Neutrophil (primary cell): ENCODE measurements around the gene HOMEZ.
"Not testable (repeated sequence)": the region's sequence is repeated elsewhere in the genome, so short reads cannot be mapped to it uniquely, and the experiment has no call there.

Experiments used
- H3K27ac ChIP-seq: fragments of 200-600 bp; sonication (generic); 2 replicates; pipeline ENCODE4 v1.5.1; 2016; ENCODE audit warnings: mild to moderate bottlenecking, moderate library complexity
- H3K27me3 ChIP-seq: fragments of 200-600 bp; sonication (generic); 2 replicates; pipeline ENCODE4 v1.6.0; 2016; ENCODE audit warnings: mild to moderate bottlenecking
- H3K36me3 ChIP-seq: fragments of 200-600 bp; sonication (generic); 2 replicates; pipeline ENCODE4 v1.5.1; 2017
- H3K4me1 ChIP-seq, 2 experiments: fragments of 200-600 bp in 1 of 2; sonication (generic) in 1 of 2; 1 replicate in 1 of 2; 2 replicates in 1 of 2; pipeline versions ENCODE4 v1.5.1 to v1.6.1; 2013 to 2016; ENCODE audit warnings: low read depth in 1 of 2, low read length in 1 of 2, mild to moderate bottlenecking in 1 of 2, moderate library complexity in 1 of 2; ENCODE audit not compliant: control insufficient read depth in 1 of 2, insufficient read depth in 1 of 2
- H3K4me3 ChIP-seq, 2 experiments: fragments of 200-600 bp in 1 of 2; sonication (generic) in 1 of 2; 1 replicate in 1 of 2; 2 replicates in 1 of 2; pipeline ENCODE4 v1.5.1; 2013 to 2016; ENCODE audit warnings: low read depth in 1 of 2, low read length in 1 of 2, mild to moderate bottlenecking in 1 of 2, moderate library complexity in 1 of 2
- H3K9me3 ChIP-seq: fragments of 200-600 bp; sonication (generic); 2 replicates; pipeline ENCODE4 v1.5.1; 2016
- TF ChIP-seq, protein P1 (sequence below): fragments of 200-600 bp; sonication (generic); IDR thresholded peaks from 2 replicates; pipeline ENCODE4 v1.5.1; 2016; ENCODE audit warnings: antibody characterized with exemption

Gene HOMEZ

DNA sequence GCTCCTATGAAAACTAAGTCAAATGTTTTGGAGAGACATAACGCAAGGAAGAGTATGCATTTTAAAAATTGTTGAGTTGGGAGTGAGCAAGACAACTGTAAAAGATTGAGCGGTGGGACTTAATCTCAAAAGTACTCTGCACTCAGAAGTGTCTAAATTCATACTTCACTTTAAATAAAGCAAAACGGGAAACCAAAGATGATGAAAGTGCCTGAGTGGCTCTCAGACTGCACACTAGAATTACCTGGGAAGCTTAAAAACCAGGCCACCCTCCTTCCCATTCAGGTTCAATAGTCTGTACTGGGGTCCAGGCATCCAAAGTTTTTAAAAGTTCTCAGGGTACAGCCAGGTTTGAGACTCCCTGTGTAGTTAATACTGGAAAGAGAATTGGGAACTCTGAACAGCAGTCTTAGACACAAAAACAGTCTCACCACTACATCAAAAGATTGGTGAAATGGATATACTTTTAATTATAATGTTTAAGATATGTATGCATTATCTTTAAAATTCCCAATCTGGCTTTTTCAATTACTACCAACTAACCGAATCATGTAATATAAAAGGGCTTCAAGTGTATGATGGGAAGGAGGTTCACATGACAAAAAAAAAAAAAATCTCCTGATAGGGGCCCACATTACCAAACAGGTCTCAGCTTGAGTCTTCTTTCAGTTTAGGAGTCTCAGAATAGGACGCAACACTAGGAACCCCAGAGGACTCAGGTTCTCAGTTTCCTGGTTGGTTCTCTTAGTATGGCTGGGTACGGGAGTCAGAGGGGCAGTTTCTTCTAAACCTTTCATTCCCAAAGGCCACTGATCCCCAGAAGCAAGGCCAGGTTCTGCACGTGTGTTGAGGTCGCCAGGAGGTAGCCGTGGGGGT, 1.0 kb downstream of the HOMEZ start:
- Histone ChIP-seq H3K4me1 (peaks cover 23 to 30% of the 10 kb centered on the region in 2 experiments), H3K27me3 (no peaks in the 10 kb centered on the region), H3K27ac (peak overlapping the region; percentile 86), H3K36me3 (no peaks in the 10 kb centered on the region), H3K9me3 (no peaks in the 10 kb centered on the region), H3K4me3 (peak overlapping the region; percentile 89)
- TF ChIP-seq, protein P1, sequence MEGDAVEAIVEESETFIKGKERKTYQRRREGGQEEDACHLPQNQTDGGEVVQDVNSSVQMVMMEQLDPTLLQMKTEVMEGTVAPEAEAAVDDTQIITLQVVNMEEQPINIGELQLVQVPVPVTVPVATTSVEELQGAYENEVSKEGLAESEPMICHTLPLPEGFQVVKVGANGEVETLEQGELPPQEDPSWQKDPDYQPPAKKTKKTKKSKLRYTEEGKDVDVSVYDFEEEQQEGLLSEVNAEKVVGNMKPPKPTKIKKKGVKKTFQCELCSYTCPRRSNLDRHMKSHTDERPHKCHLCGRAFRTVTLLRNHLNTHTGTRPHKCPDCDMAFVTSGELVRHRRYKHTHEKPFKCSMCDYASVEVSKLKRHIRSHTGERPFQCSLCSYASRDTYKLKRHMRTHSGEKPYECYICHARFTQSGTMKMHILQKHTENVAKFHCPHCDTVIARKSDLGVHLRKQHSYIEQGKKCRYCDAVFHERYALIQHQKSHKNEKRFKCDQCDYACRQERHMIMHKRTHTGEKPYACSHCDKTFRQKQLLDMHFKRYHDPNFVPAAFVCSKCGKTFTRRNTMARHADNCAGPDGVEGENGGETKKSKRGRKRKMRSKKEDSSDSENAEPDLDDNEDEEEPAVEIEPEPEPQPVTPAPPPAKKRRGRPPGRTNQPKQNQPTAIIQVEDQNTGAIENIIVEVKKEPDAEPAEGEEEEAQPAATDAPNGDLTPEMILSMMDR, result no peak

DNA sequence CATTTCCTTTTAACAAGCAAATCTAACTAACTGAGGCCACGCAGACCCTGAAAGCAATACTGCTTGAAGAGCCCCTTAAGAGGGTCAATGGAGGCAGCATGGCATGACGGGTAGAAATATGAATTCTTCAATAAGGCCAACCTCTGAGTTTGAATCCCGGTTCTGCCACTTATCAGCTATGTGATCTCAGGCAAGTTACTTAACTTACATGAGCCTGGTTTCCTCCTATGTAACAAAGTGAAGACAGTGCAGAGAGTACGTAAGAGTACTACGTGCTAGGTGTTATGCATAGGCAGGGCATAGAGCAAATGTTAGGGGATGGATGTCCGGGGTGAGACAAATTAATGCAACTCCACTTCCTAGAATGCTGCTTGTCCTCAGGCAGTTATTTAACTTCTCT, 4.7 kb downstream of the HOMEZ start:
- TF ChIP-seq, protein P1, result no peak
- H3K27ac ChIP-seq, result no peak overlapping the region

DNA sequence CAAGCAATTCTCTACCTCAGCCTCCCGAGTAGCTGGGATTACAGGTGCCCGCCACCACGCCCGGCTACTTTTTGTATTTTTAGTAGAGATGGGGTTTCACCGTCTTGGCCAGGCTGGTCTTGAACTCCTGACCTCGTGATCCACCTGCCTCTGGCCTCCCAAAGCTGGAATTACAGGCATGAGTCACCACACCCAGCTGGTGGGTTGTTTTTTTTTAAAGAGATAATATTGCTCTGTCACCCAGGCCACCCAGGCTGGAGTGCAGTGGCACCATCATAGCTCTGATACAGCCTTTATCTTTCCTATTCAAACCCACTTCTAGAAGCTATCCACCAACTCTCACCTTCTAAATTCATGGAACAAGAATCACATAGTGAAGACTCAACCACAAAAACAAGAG, 8.0 kb downstream of the HOMEZ start:
- not testable (repeated sequence) for H3K27ac ChIP-seq, H3K4me1 ChIP-seq, H3K9me3 ChIP-seq, H3K4me3 ChIP-seq, H3K27me3 ChIP-seq
- H3K36me3 ChIP-seq, result peaks cover 17% of the 10 kb centered on the region

More for the DNA sequence above, 4.7 kb downstream of the HOMEZ start:
- Histone ChIP-seq H3K4me3 (no peak overlapping the region), H3K36me3 (peaks cover 9% of the 10 kb centered on the region), H3K27me3 (no peaks in the 10 kb centered on the region), H3K9me3 (no peaks in the 10 kb centered on the region), H3K4me1 (peaks cover 14 to 17% of the 10 kb centered on the region in 2 experiments)

DNA sequence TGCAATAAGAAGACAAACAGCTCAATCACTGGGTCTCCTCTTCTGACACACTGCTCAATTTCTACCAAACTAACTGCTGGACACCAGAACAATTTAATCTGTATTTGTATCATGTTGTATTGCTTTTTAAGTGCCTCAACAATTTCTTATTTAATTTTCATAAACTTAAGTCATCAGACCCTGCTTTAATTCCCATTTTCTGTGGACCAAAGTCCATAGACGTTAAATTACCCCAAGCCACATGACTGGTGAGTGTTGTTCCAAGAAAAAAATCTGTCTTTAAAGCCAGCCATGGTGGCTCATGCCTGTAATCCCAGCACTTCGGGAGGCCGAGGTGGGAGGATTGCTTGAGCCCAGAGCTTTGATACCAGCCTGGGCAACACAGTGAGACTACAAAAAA, 8.7 kb downstream of the HOMEZ start:
- Histone ChIP-seq H3K4me3 (no peak overlapping the region), H3K27me3 (no peaks in the 10 kb centered on the region), H3K36me3 (peaks cover 17% of the 10 kb centered on the region), H3K4me1 (no peaks in the 10 kb centered on the region), H3K9me3 (no peaks in the 10 kb centered on the region), H3K27ac (no peak overlapping the region)
- TF ChIP-seq, protein P1, result no peak

DNA sequence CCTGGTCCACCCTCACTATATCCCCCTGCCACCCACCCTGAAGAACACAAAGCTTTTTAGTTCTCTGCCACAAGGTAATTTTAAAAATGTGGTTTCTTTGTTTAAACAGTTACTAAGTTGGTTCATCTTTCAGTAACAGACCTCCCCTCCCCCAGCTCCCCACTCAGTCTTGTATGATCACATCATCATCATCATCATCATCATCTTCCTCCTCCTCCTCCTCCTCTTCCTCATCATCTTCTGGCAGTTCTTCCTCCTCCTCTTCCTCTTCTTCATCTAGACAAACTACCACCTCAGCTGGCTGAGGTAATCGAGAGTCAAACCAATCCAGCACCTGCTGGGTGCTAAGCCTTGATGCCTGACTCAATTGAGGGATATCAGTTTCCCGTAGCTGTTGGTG, 10.5 kb downstream of the HOMEZ start:
- no peaks in the 10 kb centered on the region for H3K4me1 ChIP-seq
- no peak overlapping the region for H3K4me3 ChIP-seq
- H3K27me3 ChIP-seq, result no peaks in the 10 kb centered on the region
- TF ChIP-seq, protein P1, result no peak
- H3K27ac ChIP-seq, result no peak overlapping the region
- H3K9me3 ChIP-seq, result no peaks in the 10 kb centered on the region
- H3K36me3 ChIP-seq, result peaks cover 17% of the 10 kb centered on the region

DNA sequence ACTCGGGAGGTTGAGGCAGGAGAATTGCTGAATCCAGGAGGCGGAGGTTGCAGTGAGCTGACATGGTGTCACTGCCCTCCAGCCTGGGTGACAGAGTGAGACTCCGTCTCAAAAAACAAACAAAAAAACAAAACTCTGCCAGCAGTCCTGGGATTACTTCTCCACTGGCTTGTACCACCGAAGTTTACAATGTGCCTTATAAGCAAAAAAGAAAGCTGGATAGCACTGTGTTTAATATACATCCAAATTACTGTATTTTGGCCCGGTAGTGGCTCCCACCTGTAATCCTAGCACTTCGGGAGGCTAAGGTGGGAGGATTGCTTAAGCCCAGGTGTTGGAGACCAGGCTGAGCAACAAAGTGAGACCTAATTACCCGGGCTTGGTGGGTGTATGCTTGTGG, 16.7 kb downstream of the HOMEZ start:
- Histone ChIP-seq H3K9me3 (no peaks in the 10 kb centered on the region), H3K4me3 (no peak overlapping the region), H3K27ac (no peak overlapping the region), H3K36me3 (no peaks in the 10 kb centered on the region), H3K27me3 (peaks cover 8% of the 10 kb centered on the region), H3K4me1 (no peaks in the 10 kb centered on the region)
- TF ChIP-seq, protein P1, result no peak

DNA sequence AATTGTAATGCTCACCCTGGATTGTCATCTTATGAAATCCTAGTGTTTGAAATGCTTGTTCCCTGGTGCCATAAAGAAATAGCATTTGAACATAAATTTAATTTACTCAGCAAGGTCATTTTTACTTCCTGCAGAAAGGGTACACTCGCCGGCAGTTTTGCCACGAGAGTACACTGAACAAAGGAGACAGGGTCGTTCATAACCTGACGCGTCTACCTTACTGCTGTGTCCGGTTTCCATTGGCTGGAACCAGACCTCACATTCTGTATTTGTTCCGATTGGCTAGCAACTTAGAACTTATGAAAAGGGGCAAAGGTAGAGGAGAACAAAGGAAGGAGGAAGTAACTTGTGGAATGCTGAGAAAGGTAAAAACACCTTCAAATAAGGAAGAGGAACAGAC, 25.1 kb downstream of the HOMEZ start:
- peaks cover 39% of the 10 kb centered on the region for H3K27me3 ChIP-seq

More for the DNA sequence above, 25.1 kb downstream of the HOMEZ start:
- H3K4me3 ChIP-seq, H3K27ac ChIP-seq, H3K9me3 ChIP-seq, H3K4me1 ChIP-seq, H3K36me3 ChIP-seq: not testable (repeated sequence)
